ENCODE measurements around the gene BCL2L2.

DNA sequence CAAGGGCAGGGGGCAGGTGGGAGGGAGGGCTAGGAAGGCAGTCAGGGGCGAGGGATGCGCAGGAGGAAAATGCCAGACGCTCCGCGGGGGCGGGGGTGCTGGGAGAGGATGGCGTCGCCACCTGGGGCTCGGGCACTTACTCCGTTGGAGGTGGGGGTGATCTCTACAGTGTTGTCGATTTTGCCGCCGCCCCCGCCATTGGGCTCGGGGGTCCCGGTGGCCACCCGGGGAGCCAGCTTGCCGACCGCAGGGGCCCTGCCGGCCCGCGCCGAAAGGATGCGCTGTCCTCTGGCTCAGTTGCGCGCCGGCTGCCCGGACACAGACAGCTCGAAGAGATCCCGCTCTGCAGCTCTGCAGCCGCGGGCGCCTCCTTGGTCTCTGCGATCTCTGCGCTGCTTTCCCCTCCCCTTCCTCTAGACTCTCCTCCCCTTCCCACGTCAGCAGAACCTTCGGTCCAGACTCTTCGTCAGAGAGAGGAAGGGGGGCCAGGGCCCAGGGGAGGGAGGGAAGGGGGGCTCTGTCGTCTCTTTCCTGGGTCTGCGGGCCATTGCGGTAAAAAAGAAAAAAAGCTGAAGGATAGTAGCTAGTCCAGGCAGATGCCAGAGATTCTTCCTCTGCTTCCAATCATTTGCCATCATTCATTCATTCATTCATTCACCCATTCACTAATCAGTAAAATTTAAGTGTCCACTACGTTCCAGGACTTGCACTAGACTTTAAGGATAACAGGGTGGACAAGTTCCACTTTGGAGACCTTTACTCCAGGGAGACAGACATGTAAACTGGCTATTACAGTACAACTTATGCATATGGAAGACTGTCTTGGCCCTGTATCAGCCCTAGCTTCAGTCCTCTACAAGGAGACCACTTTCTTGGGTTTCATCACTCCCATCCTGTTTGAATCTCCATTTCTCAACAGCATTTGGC lies 46.1 kb downstream of the BCL2L2 start, which contains the start of gene SLC22A17:
- no peak for TF ChIP-seq CTCF (conservative IDR thresholded peaks at IDR 0.05; ENCODE audit: low read depth, low read length)
- TF ChIP-seq EZH2 (IDR thresholded peaks at IDR 0.05; ENCODE audit: low read length, unreplicated experiment), result no peak
